ENCODE results near the gene IGFALS.

DNA sequence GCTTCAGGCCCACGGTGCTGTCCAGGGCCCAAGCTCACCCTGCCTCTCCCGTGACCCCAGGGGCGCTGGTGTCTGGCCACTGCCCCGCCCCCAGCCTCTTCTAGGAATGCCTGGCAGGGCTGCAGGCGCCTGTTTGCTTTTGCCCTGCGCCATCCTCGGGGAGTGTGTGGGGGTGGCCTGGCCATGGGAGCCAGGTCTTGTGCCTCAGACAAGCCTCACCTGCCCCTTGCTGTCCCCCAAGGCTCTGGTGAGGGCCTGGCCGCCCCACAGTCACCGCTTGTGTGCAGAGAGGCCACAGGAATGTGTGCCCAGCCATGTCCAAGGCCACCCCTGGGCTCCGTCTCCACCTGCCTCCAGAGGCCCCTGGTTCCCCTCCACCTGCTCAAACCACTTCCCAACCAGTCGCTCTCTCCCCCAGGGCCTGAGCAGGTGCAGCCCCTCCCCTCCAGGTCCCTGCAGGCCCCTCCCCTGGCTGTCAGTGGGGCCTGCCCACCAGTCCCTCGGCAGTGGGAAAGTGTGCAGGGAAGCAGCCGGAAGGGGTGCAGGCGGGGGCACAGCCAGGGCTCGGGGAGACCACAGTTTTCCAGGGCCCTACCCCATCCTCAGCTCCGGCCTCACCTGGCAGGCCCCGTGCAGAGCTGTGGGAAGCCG is 841 bp upstream of the IGFALS start:
- TF ChIP-seq POLR2AphosphoS5 (IDR thresholded peaks at IDR 0.05; ENCODE audit: low read depth, low read length) = no peak
- TF ChIP-seq POLR2A (IDR thresholded peaks at IDR 0.05; ENCODE audit: low read depth, low read length) = no peak
